ENCODE results near the gene AEBP1. TPM values are rescaled to one million over a fixed set of nuclear protein-coding genes. Genes with fewer than 3 reads are reported as not detected.

AEBP1 gene
- total RNA-seq (2012; rRNA removed) (1.1 and 1.4 TPM in 2 replicates), polyA plus RNA-seq (2012; rRNA removed) (5.5 and 5.7 TPM in 2 replicates), Bru-seq, nascent RNA (percentile 20 among the genes with signal in this experiment), BruChase-seq, experiment 1, labeled RNA remaining after a 6-hour chase (percentile 28 among the genes with signal in this experiment), BruChase-seq, experiment 2, labeled RNA remaining after a 2-hour chase (percentile 19 among the genes with signal in this experiment)
- 5.5 and 7.4 TPM in 2 replicates for polyA plus RNA-seq (2012; cell fraction: cytosol; rRNA removed)
- polyA plus RNA-seq (2012; cell fraction: nucleus; rRNA removed; ENCODE audit: low replicate concordance): 21.5 and 34.8 TPM in 2 replicates
- long read RNA-seq, partial matches to known transcripts: 2 of 3 reads
- long read RNA-seq, other reads (novel, unspliced or antisense): 1 of 3 reads

GRCh38 chr7:44103923-44104859 is at the start of gene AEBP1:
Gene AEBP1, plus strand, starts transcription at chr7:44104345. Its CDS starts 321 bp downstream, at chr7:44104666.
- H3K9me1 ChIP-seq (ENCODE audit: insufficient read depth, low read length): peaks cover 25% of the 10 kb centered on the region
- peak within 1 kb of the TSS; percentile 70 for H2BK120ac ChIP-seq (ENCODE audit: low read depth, low read length)
- no TSS peak for BruUV-seq (replicated peaks)
- H4K91ac ChIP-seq (ENCODE audit: insufficient read depth, low read depth, low read length): peak within 1 kb of the TSS; percentile 10; the same call in 1 of the 2 replicates
- H2BK20ac ChIP-seq (ENCODE audit: low read depth, low read length): peak within 1 kb of the TSS; percentile 55; the same call in 1 of the 2 replicates
- H3K18ac ChIP-seq (ENCODE audit: low read depth, low read length): peak within 1 kb of the TSS; percentile 42
- peaks cover 36% of the 10 kb centered on the region for H3K4me1 ChIP-seq (ENCODE audit: control insufficient read depth, insufficient read depth, low read length)
- H3K9me3 ChIP-seq (ENCODE audit: control insufficient read depth, insufficient read depth, low read length): no peaks in the 10 kb centered on the region
- ChIA-PET CTCF (no interaction called here), POLR2A (ENCODE audit: unreplicated experiment) (no interaction called here)
- in situ Hi-C loops (cut with MboI; ENCODE audit: low sequenced_read_pairs): no loop called here
- peak within 1 kb of the TSS; percentile 80 for H2AFZ ChIP-seq (replicated peaks; ENCODE audit: low read length, poor library complexity)
- no peaks in the 10 kb centered on the region for H3K36me3 ChIP-seq (ENCODE audit: control insufficient read depth, insufficient read depth, low read length)
- ATAC-seq (ENCODE audit: low read depth) (no peak), DNase-seq (no peak)
- intact Hi-C loops (cut with micrococcal nuclease): no loop called here
- H4K8ac ChIP-seq (ENCODE audit: low read depth in 2 of 2, low read length in 2 of 2): peak within 1 kb of the TSS in 1 of 2 experiments; percentile 33; a peak in 3 of 4 replicates
- no peaks in the 10 kb centered on the region; a peak in 1 of 4 replicates for H3K79me1 ChIP-seq (ENCODE audit: low read depth in 1 of 2, low read length in 2 of 2)
- H3K27ac ChIP-seq (ENCODE audit: insufficient read depth, low read length): no peak within 1 kb of the TSS
- H4K5ac ChIP-seq (ENCODE audit: low read depth, low read length): no peak within 1 kb of the TSS; the same call in 1 of the 2 replicates
- H3K23ac ChIP-seq (ENCODE audit: low read depth, low read length): no peak within 1 kb of the TSS
- dilution Hi-C loops (cut with HindIII; ENCODE audit: low sequenced_read_pairs, unreplicated experiment): no loop called here
- H3K4me2 ChIP-seq (ENCODE audit: low read depth, low read length): peak within 1 kb of the TSS; percentile 13; the same call in 1 of the 2 replicates
- H3K56ac ChIP-seq (ENCODE audit: extremely low read depth, insufficient read depth, low read length): no peak within 1 kb of the TSS
- H2AK5ac ChIP-seq (ENCODE audit: low read depth, low read length): peak within 1 kb of the TSS; percentile 87; the same call in 1 of the 2 replicates
- H3K4me3 ChIP-seq (ENCODE audit: insufficient read depth, low read depth, low read length): no peak within 1 kb of the TSS
- no peak for TF ChIP-seq RAD21 (IDR thresholded peaks at IDR 0.05; ENCODE audit: low read length)
- TF ChIP-seq MAFK (IDR thresholded peaks at IDR 0.05; ENCODE audit: low read depth, low read length): no peak
- no peaks in the 10 kb centered on the region for H4K20me1 ChIP-seq (ENCODE audit: insufficient read depth, low read length)
- H3K4ac ChIP-seq (ENCODE audit: low read depth, low read length): peak within 1 kb of the TSS; percentile 85
- H2BK5ac ChIP-seq (ENCODE audit: low read depth, low read length, poor library complexity, severe bottlenecking): no peak within 1 kb of the TSS
- no peaks in the 10 kb centered on the region for H3K27me3 ChIP-seq (ENCODE audit: control insufficient read depth, insufficient read depth, low read length)
- no peak within 1 kb of the TSS for H3K9ac ChIP-seq (ENCODE audit: low read depth, low read length)
- peak within 1 kb of the TSS; percentile 60; the same call in 1 of the 2 replicates for H3K14ac ChIP-seq (replicated peaks; ENCODE audit: low read depth, low read length)
- 8% methylated on average over 13 of the region's 87 CpGs; no CpG with 5 or more reads in 1 of the 2 experiments for WGBS, 2 experiments (ENCODE audit: extremely low coverage in 2 of 2, insufficient read length in 1 of 2)
- H2AK9ac ChIP-seq (replicated peaks; ENCODE audit: low read depth, low read length, poor library complexity): peak within 1 kb of the TSS; percentile 47
- peak within 1 kb of the TSS; percentile 29; the same call in 1 of the 3 replicates for H2BK15ac ChIP-seq (ENCODE audit: low read depth, low read length)
